Transverse colon (tissue), 3 donors: Measurements from ENCODE around the gene TNNI2.

ENCODE experiments used
- POLR2A ChIP-seq: fragments of 450-650 bp; IDR thresholded peaks from one replicate; pipeline ENCODE4 v1.6.1; 2016; ENCODE audit warnings: antibody characterized with exemption, mild to moderate bottlenecking, moderate library complexity
- TF ChIP-seq, protein P1 (sequence below), 5 experiments: fragments of 200-600 bp in 3 of 5; fragments of 450-650 bp in 2 of 5; sonication (generic) in 3 of 5; IDR thresholded peaks; 1 replicate in 2 of 5; 2 replicates in 3 of 5; pipeline ENCODE4 v1.5.1; 2016 to 2017; ENCODE audit warnings: antibody characterized with exemption in 5 of 5, inconsistent platforms in 3 of 5, mild to moderate bottlenecking in 2 of 5, moderate library complexity in 1 of 5

DNA sequence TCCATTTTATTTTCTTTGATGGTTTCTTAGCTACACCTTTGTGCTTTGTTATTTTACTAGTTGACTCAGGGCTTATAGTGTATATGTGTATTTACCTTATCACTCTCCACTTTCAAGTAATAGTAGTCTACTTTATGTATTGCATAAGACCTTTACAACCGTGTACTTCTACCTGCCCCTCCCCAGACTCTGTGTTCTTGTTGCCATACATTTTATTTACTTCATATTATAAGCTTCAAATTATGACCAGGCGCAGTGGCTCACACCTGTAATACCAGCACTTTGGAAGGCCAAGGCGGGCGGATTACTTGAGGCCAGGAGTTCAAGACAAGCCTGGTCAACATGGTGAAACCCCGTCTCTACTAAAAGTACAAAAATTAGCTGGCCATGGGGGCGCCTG lies 46.9 kb upstream of the TNNI2 start:
- TF ChIP-seq, protein P1, sequence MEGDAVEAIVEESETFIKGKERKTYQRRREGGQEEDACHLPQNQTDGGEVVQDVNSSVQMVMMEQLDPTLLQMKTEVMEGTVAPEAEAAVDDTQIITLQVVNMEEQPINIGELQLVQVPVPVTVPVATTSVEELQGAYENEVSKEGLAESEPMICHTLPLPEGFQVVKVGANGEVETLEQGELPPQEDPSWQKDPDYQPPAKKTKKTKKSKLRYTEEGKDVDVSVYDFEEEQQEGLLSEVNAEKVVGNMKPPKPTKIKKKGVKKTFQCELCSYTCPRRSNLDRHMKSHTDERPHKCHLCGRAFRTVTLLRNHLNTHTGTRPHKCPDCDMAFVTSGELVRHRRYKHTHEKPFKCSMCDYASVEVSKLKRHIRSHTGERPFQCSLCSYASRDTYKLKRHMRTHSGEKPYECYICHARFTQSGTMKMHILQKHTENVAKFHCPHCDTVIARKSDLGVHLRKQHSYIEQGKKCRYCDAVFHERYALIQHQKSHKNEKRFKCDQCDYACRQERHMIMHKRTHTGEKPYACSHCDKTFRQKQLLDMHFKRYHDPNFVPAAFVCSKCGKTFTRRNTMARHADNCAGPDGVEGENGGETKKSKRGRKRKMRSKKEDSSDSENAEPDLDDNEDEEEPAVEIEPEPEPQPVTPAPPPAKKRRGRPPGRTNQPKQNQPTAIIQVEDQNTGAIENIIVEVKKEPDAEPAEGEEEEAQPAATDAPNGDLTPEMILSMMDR (IDR thresholded peaks at IDR 0.05), result no peak
- TF ChIP-seq POLR2A, result no peak
